ENCODE measurements around the gene TIMM13. TPM values are rescaled to one million over a fixed set of nuclear protein-coding genes. Genes with fewer than 3 reads are reported as not detected.

Gene TIMM13
- total RNA-seq, 2 experiments from 2014 or later = 113 to 121 TPM

- no peaks in the 10 kb centered on the region for H3K9me3 Mint-ChIP-seq
- TF ChIP-seq CTCF (IDR thresholded peaks at IDR 0.05) = no peak
Observed at GRCh38 chr19:2434267-2434666, 6.9 kb upstream of the TIMM13 start.

GRCh38 chr19:2433854-2434253 is 6.5 kb upstream of the TIMM13 start:
- CTCF ChIA-PET = no interaction called here
- no peak for TF ChIP-seq CTCF (IDR thresholded peaks at IDR 0.05)
- intact Hi-C loops (cut with micrococcal nuclease) = no loop called here
- Mint-ChIP-seq H3K9me3 (no peaks in the 10 kb centered on the region), H3K4me1 (ENCODE audit: low read depth) (no peaks in the 10 kb centered on the region), H3K4me3 (no peak overlapping the region), H3K27me3 (no peaks in the 10 kb centered on the region), H3K27ac (no peak overlapping the region), H3K36me3 (ENCODE audit: low read depth) (peaks cover 18% of the 10 kb centered on the region)
- ATAC-seq (no peak), DNase-seq (no peak)
- POLR2A ChIA-PET = no interaction called here

More at GRCh38 chr19:2434267-2434666, 6.9 kb upstream of the TIMM13 start:
- DNase-seq = no peak
- ChIA-PET POLR2A (interaction anchor here (0.9 kb wide), 1 partner anchor 13 kb away, joined by 3 read pairs; no protein-coding TSS in a partner anchor), CTCF (no interaction called here)
- intact Hi-C loops (cut with micrococcal nuclease) = no loop called here
- Mint-ChIP-seq H3K4me3 (no peak overlapping the region), H3K27ac (no peak overlapping the region), H3K27me3 (no peaks in the 10 kb centered on the region), H3K36me3 (ENCODE audit: low read depth) (peaks cover 18% of the 10 kb centered on the region), H3K4me1 (ENCODE audit: low read depth) (no peaks in the 10 kb centered on the region)
- ATAC-seq = no peak

- intact Hi-C loops (cut with micrococcal nuclease) = no loop called here
- no peaks in the 10 kb centered on the region for H3K9me3 Mint-ChIP-seq
Observed at GRCh38 chr19:2432131-2432848, 4.9 kb upstream of the TIMM13 start.

GRCh38 chr19:2431318-2432055 is 4.1 kb upstream of the TIMM13 start:
- Mint-ChIP-seq H3K36me3 (ENCODE audit: low read depth) (peaks cover 20% of the 10 kb centered on the region), H3K4me3 (no peak overlapping the region), H3K27ac (no peak overlapping the region), H3K27me3 (no peaks in the 10 kb centered on the region), H3K4me1 (ENCODE audit: low read depth) (peaks cover 5% of the 10 kb centered on the region), H3K9me3 (no peaks in the 10 kb centered on the region)
- no peak for DNase-seq
- no peak for ATAC-seq
- ChIA-PET POLR2A (interaction anchor here (0.9 kb wide), 1 partner anchor 196 kb away, joined by 3 read pairs; no protein-coding TSS in a partner anchor), CTCF (no interaction called here)
- intact Hi-C loops (cut with micrococcal nuclease) = no loop called here
- TF ChIP-seq CTCF (IDR thresholded peaks at IDR 0.05) = no peak

More at GRCh38 chr19:2432131-2432848, 4.9 kb upstream of the TIMM13 start:
- Mint-ChIP-seq H3K27me3 (no peaks in the 10 kb centered on the region), H3K27ac (no peak overlapping the region), H3K4me3 (no peak overlapping the region), H3K36me3 (ENCODE audit: low read depth) (peaks cover 16% of the 10 kb centered on the region), H3K4me1 (ENCODE audit: low read depth) (peaks cover 2% of the 10 kb centered on the region)
- DNase-seq (no peak), ATAC-seq (no peak)
- no peak for TF ChIP-seq CTCF (IDR thresholded peaks at IDR 0.05)
- POLR2A ChIA-PET = no interaction called here
- CTCF ChIA-PET = no interaction called here

Measured in activated CD8-positive, alpha-beta T cell treated with anti-CD3 and anti-CD28 coated beads for 36 hours (primary cell).